GM12878 (cell line): Measurements from ENCODE around the gene TOLLIP. TPM values are rescaled to one million over a fixed set of nuclear protein-coding genes. Genes with fewer than 3 reads are reported as not detected.

ENCODE experiments used
- ATAC-seq: fragments of 200-7000 bp; cut with Tn5 transposase; 3 replicates; pipeline ENCODE4 v1.9.1; 2020; ENCODE audit warnings: mild to moderate bottlenecking, moderate library complexity
- BruUV-seq: library from RNA; stranded (reverse); fragments of 400-500 nt; replicated peaks from 2 replicates; lab custom pipeline; 2021; lab: Mats Ljungman, UMichigan
- CTCF ChIA-PET: fragments of 300-600 bp; sonication (Branson Sonifier 250); formaldehyde crosslinking; extraction: SDS; loops from one replicate; lab custom pipeline; 2021; ENCODE audit warnings: inconsistent platforms; lab: Yijun Ruan, JAX
- POLR2A ChIA-PET: fragments of 350-600 bp; formaldehyde crosslinking; extraction: SDS; loops from one replicate; lab custom pipeline; 2021; ENCODE audit warnings: inconsistent platforms; lab: Charles Lee
- RAD21 ChIA-PET: fragments of 300-600 bp; sonication (Branson Sonifier 250); formaldehyde crosslinking; loops from one replicate; lab custom pipeline; 2023; ENCODE audit warnings: antibody characterized with exemption; ENCODE audit not compliant: unreplicated experiment; lab: Charles Lee
- SMC1A ChIA-PET: fragments of 300-600 bp; sonication (Branson Sonifier 250); formaldehyde crosslinking; loops from one replicate; lab custom pipeline; 2023; ENCODE audit not compliant: unreplicated experiment, uncharacterized antibody; lab: Charles Lee
- DNase-seq: peaks from one replicate; pipeline ENCODE4 v3.0.0-alpha.2; 2011; ENCODE audit warnings: low read depth, low spot score
- FAIRE-seq: peaks from 3 replicates; lab custom pipeline; 2011; peaks lifted over from hg19 to GRCh38; lab: Jason Lieb, UNC
- H2AFZ ChIP-seq: 2 replicates; pipeline ENCODE4 v1.6.0; 2011; ENCODE audit warnings: low read depth, low read length, control low read depth; ENCODE audit not compliant: control insufficient read depth
- H3K27ac ChIP-seq: 2 replicates; pipeline ENCODE4 v1.5.1; 2011; ENCODE audit warnings: control low read depth; ENCODE audit not compliant: control insufficient read depth, insufficient read depth
- H3K27me3 ChIP-seq, 2 experiments: replicated peaks in 1 of 2; 2 replicates each; pipeline versions ENCODE4 v1.6.0 to v1.6.1; 2011; ENCODE audit warnings: low read length in 1 of 2; ENCODE audit not compliant: control insufficient read depth in 2 of 2, insufficient read depth in 2 of 2
- H3K36me3 ChIP-seq, 2 experiments: 2 replicates each; pipeline ENCODE4 v1.5.1; 2011; ENCODE audit warnings: low read length in 1 of 2; ENCODE audit not compliant: control insufficient read depth in 2 of 2, insufficient read depth in 2 of 2
- H3K4me1 ChIP-seq: 2 replicates; pipeline ENCODE4 v1.6.1; 2011; ENCODE audit warnings: mild to moderate bottlenecking, low read length, moderate library complexity, mixed read lengths; ENCODE audit not compliant: control insufficient read depth, insufficient read depth
- H3K4me2 ChIP-seq: 2 replicates; pipeline ENCODE4 v1.6.0; 2011; ENCODE audit warnings: control low read depth; ENCODE audit not compliant: control insufficient read depth, insufficient read depth
- H3K4me3 ChIP-seq: fragments of 200-600 bp; sonication (generic); 2 replicates; pipeline ENCODE4 v1.5.1; 2016
- H3K79me2 ChIP-seq: 2 replicates; pipeline ENCODE4 v1.6.0; 2011; ENCODE audit warnings: low read length; ENCODE audit not compliant: control insufficient read depth, insufficient read depth
- H3K9ac ChIP-seq: 2 replicates; pipeline ENCODE4 v1.8.0; 2011; ENCODE audit warnings: low read length, control low read depth, mixed read lengths; ENCODE audit not compliant: control insufficient read depth, insufficient read depth
- H3K9me3 ChIP-seq: replicated peaks from 3 replicates; pipeline ENCODE4 v1.5.1; 2011; ENCODE audit warnings: mild to moderate bottlenecking, low read length; ENCODE audit not compliant: control insufficient read depth, insufficient read depth
- H4K20me1 ChIP-seq: 2 replicates; pipeline ENCODE4 v1.6.0; 2011; ENCODE audit not compliant: control insufficient read depth, insufficient read depth
- CEBPB ChIP-seq, 2 experiments: fragments of 150-350 bp in 1 of 2; IDR thresholded peaks; 2 replicates each; pipeline ENCODE4 v1.6.1; 2012 to 2014; ENCODE audit warnings: low read depth in 2 of 2, low read length in 2 of 2, borderline replicate concordance in 1 of 2, inconsistent platforms in 1 of 2
- EED ChIP-seq: sonication (generic); IDR thresholded peaks from 2 replicates; pipeline ENCODE4 v1.6.1; 2016; ENCODE audit warnings: antibody characterized with exemption, low read depth
- HDGF ChIP-seq: fragments of 450-650 bp; IDR thresholded peaks from 2 replicates; pipeline ENCODE4 v1.6.1; 2016; ENCODE audit warnings: antibody characterized with exemption
- RFX5 ChIP-seq: IDR thresholded peaks from 2 replicates; pipeline ENCODE4 v1.6.1; 2011; ENCODE audit warnings: low read depth, low read length, improper control_type of control experiment
- SIN3A ChIP-seq: IDR thresholded peaks from 2 replicates; pipeline ENCODE4 v1.6.1; 2012; ENCODE audit warnings: low read depth, low read length, improper control_type of control experiment
- SUZ12 ChIP-seq: fragments of 200-600 bp; sonication (generic); IDR thresholded peaks from one replicate; pipeline ENCODE4 v1.6.1; 2018; ENCODE audit warnings: antibody characterized with exemption, mild to moderate bottlenecking; ENCODE audit not compliant: unreplicated experiment
- ZNF207 ChIP-seq: fragments of 450-650 bp; IDR thresholded peaks from 2 replicates; pipeline ENCODE4 v1.6.1; 2014; ENCODE audit warnings: antibody characterized with exemption, mild to moderate bottlenecking, borderline replicate concordance
- WGBS: methylation state at CpG from one replicate; pipeline ENCODE4 v1.1.6; 2016; ENCODE audit warnings: low lambda C conversion rate; ENCODE audit not compliant: insufficient replicate concordance, insufficient coverage; ENCODE audit errors: missing lambda C conversion rate; 5-methylcytosine and 5-hydroxymethylcytosine counted together
- in situ Hi-C: fragments of 300-500 bp; cut with MboI; formaldehyde crosslinking; loops from 9 replicates; pipeline ENCODE4 v1.14.3; 2018; ENCODE audit warnings: mixed read lengths
- intact Hi-C: fragments of 100-400 bp; cut with micrococcal nuclease; formaldehyde crosslinking; loops from one replicate; pipeline ENCODE4 v1.14.2; 2022; ENCODE audit not compliant: unreplicated experiment
- polyA plus RNA-seq, 11 experiments: library from polyadenylated mRNA; depleted of rRNA in 4 of 11; unstranded in 6 of 11; stranded (reverse) in 5 of 11; fragments of >200 nt; fragmentation: Nextera tagmentation in 4 of 11; fragmentation: Illumina TruSeq in 1 of 11; extraction: Ambion mirVana in 4 of 11; extraction: Trizol in 1 of 11; gene quantifications; 1 replicate in 1 of 11; 2 replicates in 10 of 11; pipeline versions ENCODE4 v1.2.1 to v1.2.3, GENCODE V29; 2011 to 2016; ENCODE audit warnings: inconsistent platforms in 2 of 11, missing spikeins in 2 of 11, low read depth in 1 of 11
- total RNA-seq, 4 experiments: library from RNA; depleted of rRNA in 3 of 4; stranded (reverse); fragments of >200 nt in 3 of 4; fragmentation: Illumina TruSeq in 1 of 4; extraction: Trizol in 1 of 4; gene quantifications; 2 replicates each; pipeline versions ENCODE4 v1.2.1 to v1.2.3, GENCODE V29; 2013 to 2021
- TF ChIP-seq, protein P1 (sequence below): fragments of 450-650 bp; IDR thresholded peaks from 2 replicates; pipeline ENCODE4 v1.6.1; 2018; ENCODE audit warnings: mild to moderate bottlenecking, low read depth, moderate library complexity; ENCODE audit not compliant: partially characterized antibody
- TF ChIP-seq, protein P2 (sequence below): IDR thresholded peaks from 2 replicates; pipeline ENCODE4 v1.6.1; 2012; ENCODE audit warnings: low read depth, low read length, improper control_type of control experiment

TOLLIP gene
- total and polyA plus RNA-seq, 10 of the 15 experiments (the other 5 are each of a cell fraction or from before 2014, with no cell fraction given), result 0.47 to 39.5 (median 21.6) TPM

GRCh38 chr11:1259076-1259461 is 50.4 kb downstream of the TOLLIP start:
- FAIRE-seq (no peak), DNase-seq (no peak), ATAC-seq (no peak)
- intact Hi-C loops, result no loop called here
- no peak overlapping the region for H3K27ac ChIP-seq
- no peaks in the 10 kb centered on the region for H3K36me3 ChIP-seq
- H3K27me3 ChIP-seq, result no peaks in the 10 kb centered on the region
- CTCF ChIA-PET, result no interaction called here
- 34% methylated on average over 7 of the region's 7 CpGs for WGBS
- no peaks in the 10 kb centered on the region for H3K79me2 ChIP-seq
- TF ChIP-seq SIN3A (no peak), RFX5 (no peak), EED (no peak), SUZ12 (no peak), HDGF (no peak), CEBPB (IDR thresholded peaks at IDR 0.05; ENCODE audit: borderline replicate concordance in 1 of 2, low read depth in 2 of 2, low read length in 2 of 2) (no peak)
- H4K20me1 ChIP-seq, result no peaks in the 10 kb centered on the region
- no TSS peak for BruUV-seq
- SMC1A ChIA-PET, result no interaction called here
- no peak overlapping the region for H3K4me3 ChIP-seq
- POLR2A ChIA-PET, result no interaction called here
- no peaks in the 10 kb centered on the region; the same call in 2 of the 3 replicates for H3K9me3 ChIP-seq
- H3K4me2 ChIP-seq, result no peak overlapping the region
- in situ Hi-C loops, result no loop called here
- RAD21 ChIA-PET, result no interaction called here
- H2AFZ ChIP-seq, result no peak overlapping the region
- 0 out of 2 replicates have a peak, but pooled peaks cover 2% of the 10 kb centered on the region for H3K4me1 ChIP-seq
- H3K9ac ChIP-seq, result no peak overlapping the region

GRCh38 chr11:1258401-1259075 is 50.9 kb downstream of the TOLLIP start:
- in situ Hi-C loops, result no loop called here
- H3K27me3 ChIP-seq, result no peaks in the 10 kb centered on the region
- no peaks in the 10 kb centered on the region; the same call in 2 of the 3 replicates for H3K9me3 ChIP-seq
- H3K36me3 ChIP-seq, result no peaks in the 10 kb centered on the region
- no peak overlapping the region for H3K4me2 ChIP-seq
- H3K4me1 ChIP-seq, result 0 out of 2 replicates have a peak, but pooled peaks cover 2% of the 10 kb centered on the region
- ChIA-PET POLR2A (no interaction called here), CTCF (interaction anchor here (0.6 kb wide), 1 partner anchor 13 kb away, joined by 3 read pairs; no protein-coding TSS in a partner anchor), SMC1A (no interaction called here), RAD21 (no interaction called here)
- H3K9ac ChIP-seq, result no peak overlapping the region
- H2AFZ ChIP-seq, result no peak overlapping the region
- no peaks in the 10 kb centered on the region for H3K79me2 ChIP-seq
- no peak for FAIRE-seq
- no peaks in the 10 kb centered on the region for H4K20me1 ChIP-seq
- no peak for DNase-seq
- H3K27ac ChIP-seq, result no peak overlapping the region
- no peak for ATAC-seq
- intact Hi-C loops, result no loop called here
- no TSS peak for BruUV-seq
- WGBS, result 21% methylated on average over 13 of the region's 13 CpGs
- H3K4me3 ChIP-seq, result no peak overlapping the region
- TF ChIP-seq, protein P1, sequence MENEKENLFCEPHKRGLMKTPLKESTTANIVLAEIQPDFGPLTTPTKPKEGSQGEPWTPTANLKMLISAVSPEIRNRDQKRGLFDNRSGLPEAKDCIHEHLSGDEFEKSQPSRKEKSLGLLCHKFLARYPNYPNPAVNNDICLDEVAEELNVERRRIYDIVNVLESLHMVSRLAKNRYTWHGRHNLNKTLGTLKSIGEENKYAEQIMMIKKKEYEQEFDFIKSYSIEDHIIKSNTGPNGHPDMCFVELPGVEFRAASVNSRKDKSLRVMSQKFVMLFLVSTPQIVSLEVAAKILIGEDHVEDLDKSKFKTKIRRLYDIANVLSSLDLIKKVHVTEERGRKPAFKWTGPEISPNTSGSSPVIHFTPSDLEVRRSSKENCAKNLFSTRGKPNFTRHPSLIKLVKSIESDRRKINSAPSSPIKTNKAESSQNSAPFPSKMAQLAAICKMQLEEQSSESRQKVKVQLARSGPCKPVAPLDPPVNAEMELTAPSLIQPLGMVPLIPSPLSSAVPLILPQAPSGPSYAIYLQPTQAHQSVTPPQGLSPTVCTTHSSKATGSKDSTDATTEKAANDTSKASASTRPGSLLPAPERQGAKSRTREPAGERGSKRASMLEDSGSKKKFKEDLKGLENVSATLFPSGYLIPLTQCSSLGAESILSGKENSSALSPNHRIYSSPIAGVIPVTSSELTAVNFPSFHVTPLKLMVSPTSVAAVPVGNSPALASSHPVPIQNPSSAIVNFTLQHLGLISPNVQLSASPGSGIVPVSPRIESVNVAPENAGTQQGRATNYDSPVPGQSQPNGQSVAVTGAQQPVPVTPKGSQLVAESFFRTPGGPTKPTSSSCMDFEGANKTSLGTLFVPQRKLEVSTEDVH, result no peak
- no peak for TF ChIP-seq SIN3A
- TF ChIP-seq, protein P2, sequence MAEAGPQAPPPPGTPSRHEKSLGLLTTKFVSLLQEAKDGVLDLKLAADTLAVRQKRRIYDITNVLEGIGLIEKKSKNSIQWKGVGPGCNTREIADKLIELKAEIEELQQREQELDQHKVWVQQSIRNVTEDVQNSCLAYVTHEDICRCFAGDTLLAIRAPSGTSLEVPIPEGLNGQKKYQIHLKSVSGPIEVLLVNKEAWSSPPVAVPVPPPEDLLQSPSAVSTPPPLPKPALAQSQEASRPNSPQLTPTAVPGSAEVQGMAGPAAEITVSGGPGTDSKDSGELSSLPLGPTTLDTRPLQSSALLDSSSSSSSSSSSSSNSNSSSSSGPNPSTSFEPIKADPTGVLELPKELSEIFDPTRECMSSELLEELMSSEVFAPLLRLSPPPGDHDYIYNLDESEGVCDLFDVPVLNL, result no peak
- TF ChIP-seq ZNF207, result no peak
